Stimulated activated naive CD4-positive, alpha-beta T cell treated with Interleukin-2 at 50 U/mL for 16 hours (primary cell): ENCODE data around the gene LRIT2.

Source experiments
- DNase-seq: peaks from one replicate; lab custom pipeline; 2025; lab: John Stamatoyannopoulos, UW

LRIT2 gene

DNA sequence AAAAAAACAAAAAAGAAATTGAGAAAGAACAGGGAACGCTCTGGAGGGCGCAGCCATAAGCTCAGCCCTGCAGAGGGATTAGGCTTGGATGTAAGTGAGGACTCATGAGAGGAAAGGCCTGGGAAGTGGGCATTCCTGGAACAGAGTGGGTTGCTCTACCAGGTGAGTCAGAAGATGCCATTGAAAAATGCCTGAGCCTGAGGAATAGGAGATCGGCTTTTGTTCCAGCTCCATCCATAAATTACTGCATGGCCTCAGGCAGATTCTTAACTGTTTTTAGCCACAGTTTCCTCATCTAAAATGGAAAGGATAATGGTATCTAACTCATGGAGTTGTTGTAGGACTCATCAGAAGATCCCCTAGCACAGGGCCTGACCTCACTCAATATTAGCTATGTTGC is 18.4 kb upstream of the LRIT2 start:
- no peak for DNase-seq

DNA sequence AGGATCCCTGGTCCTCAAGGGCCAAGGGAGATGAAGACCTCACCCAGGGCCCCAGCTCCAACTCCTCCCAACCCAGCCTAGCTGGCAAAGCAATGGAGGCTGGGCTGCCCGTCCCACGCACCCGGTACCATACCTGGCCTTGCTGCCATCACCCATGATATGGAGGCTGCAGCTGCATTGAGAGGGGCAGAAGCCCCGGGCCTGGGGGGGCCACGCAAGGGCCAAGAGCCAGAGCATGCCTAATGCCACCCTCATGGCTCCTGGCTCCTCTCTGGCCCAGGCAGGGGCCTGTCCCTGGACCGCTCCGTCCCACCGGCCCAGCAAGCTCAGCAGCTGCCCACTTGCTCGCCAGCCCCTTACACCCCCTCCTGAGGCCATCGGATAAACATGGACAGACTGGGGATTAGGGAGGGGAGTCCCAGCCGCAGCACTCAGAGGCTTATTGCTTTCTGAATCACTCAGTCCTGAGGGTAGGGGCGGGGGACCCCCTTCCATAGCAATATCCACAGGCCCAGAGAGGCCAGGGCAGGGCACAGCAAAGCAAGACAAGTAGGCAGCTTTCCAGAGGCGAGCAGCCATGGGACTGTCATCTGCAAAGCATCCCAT is 15.9 kb upstream of the LRIT2 start, which contains the start of gene LRIT1:
Gene LRIT1, minus strand, starts transcription at position 362 of the 606 bp plus-strand sequence. Its CDS starts 107 bp downstream, at position 255.
- no peak for DNase-seq

DNA sequence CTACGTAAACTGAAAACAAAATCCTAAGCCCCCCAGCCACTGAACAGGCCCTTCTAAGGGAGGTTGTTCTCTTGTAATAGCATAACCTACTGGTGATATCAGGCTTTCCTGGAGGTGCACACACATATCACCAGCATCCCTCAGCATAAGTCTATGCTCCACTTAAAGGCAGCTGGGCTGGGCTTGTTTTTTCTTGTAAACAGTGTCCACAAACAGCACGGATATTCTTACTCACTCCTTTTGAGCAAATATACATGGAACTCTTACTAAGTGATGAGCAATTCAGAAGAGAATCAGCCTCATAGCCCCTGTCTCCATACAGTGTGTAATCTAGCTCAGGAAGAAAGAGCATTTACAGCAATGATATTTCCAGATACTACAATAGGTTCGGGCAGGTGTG is 13.6 kb upstream of the LRIT2 start:
- no peak for DNase-seq

DNA sequence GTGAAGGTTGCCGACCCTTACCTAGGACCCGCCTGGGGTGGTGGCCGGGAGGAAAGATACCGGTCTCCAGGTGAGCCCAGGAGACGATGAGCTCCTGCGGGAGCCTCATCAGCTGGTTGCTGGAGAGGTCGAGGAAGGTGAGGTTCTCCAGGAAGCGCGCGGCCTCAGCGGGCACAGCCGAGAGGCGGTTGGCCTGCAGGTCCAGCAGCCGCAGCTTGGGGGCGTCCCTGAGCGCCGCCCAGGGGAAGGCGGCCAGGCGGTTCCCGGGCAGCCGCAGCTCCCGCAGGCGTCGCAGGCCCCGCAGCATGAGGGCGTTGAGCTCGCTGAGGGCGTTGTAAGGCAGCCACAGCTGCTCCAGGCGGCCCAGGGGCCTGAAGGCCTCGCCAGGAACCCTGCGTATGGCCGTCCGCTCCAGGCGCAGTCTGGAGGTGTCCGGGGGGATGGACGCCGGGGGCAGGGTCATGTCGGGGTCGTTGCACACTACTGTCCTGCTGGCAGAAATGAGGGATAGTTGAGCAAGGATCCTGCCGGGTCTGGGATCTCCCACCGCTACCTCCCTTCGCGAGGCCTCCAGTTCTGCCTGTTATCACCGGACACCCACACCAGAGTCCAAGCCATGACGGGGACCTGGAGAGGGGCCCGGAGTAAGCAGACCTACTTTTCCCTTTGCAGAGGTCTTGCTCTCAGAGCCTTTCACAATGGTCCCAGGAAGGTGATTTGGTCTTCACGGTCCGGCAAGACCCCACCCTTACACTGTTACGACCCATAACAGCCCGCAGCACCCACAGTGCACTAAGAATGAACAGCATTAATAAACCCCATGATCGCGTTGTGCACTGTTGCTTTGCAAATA is 12.1 kb upstream of the LRIT2 start:
- DNase-seq = no peak

DNA sequence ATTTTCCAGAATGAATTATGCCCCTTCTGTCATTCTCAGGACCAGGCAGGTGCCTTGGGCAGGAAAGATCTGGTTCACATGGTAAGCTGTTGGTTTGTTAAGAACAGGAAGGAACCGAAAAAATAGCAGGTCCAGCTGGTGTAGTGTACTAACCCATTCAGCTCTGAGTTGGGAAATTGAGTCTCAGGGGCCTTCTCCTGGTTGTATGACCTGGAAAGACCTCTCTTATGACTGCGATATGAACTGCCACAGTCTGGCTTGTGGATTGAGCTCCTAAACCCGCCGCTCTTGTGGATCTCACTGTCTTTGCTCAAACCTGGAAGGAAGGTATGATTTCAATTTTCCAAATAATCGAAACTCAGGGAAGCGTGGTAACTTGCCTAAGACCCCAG is 11.5 kb upstream of the LRIT2 start:
- DNase-seq = no peak

DNA sequence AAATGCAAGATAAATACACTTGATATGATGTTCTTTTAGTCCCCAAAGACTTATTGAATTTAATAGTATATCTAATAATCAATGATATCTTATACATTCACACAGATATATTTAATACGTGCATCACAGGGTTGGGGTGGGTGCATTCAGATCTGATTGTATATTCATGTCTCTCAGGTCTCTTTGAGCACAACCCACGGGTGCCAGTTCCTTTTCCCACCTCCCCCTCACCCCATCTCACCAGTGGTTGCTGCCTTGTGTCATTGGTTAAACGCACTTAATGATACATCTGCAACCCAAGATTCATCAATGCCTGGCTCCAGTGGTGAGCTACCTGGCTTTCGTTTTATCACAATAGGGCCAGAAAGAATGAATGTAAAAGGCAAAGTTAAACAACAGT is 9.8 kb upstream of the LRIT2 start:
- DNase-seq = no peak

DNA sequence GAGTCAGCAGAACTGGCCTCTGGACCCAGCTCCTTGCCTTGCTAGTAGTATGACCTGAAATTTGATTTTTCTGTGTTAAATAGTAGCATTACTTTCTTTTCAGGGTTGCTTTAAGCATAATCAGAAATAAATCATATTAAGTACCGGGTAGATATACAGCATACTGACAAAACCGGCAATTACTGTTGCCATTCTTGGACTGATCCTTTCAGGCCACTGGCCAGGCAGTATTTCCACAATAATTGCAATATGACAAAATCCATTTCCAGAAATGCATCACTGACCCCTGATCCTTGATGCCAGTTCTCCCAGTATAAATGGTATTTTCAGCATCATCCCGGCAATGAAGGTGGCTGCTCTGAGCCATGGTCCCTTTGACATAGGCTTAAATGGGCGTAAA is 9.1 kb upstream of the LRIT2 start:
- DNase-seq = no peak

DNA sequence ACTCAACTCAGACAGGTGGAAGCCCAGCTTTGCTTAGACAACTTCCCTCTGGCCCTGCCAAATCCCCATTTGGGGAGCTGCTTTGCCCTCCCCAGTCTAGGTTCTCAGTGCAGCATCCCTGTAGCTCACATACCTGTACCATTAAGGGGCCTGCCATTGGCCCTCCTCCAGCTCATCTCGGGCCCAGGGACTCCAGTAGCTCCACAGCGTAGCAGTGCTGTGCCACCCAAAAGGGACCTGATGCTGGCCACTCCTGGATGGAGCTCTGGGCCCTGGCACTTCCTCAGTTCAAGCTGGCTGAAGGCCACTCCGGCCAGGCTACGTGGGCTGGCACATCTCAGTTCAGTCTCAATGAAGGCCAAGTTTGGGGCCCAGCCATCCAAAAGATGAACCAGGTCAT is 8.6 kb upstream of the LRIT2 start:
- DNase-seq = no peak

DNA sequence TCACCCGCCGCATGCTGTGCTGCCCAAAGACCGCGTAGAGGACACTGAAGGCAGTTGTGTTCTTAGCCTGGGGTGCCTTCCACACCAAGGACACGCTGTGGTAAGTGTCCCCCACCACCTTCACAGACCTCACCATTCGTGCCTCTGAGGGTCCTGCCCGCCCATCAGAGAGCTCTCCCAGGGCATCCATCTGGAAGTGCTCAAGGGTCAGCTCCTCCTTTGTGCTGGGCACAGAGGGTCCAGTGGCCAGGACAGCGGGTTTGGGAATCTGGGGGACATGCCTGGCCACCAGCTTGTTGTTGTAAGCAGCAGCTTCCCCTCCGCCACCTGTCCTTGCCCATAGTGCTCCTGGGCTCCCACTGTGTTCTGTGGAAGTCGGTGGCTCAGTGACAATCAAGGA is 7.0 kb upstream of the LRIT2 start:
- DNase-seq = no peak

DNA sequence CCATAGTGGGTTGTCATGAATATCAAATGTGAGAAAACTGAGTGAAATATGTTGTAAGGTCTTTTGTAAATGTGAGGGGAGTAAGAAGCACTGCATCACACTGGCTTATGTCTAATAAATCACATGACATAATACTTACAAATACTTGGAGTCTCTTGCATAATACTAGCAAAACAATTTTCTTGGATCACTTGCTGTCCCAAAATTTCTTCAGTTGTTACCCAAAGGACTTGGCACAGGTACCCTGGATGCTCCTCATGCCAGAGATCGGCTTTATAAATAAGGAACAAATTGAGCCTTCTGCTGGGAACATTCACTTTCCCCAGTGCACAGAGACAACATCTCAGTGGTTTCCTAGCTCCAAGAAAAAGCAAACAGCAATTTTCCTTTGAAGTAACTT is 5.0 kb upstream of the LRIT2 start:
- DNase-seq = no peak

DNA sequence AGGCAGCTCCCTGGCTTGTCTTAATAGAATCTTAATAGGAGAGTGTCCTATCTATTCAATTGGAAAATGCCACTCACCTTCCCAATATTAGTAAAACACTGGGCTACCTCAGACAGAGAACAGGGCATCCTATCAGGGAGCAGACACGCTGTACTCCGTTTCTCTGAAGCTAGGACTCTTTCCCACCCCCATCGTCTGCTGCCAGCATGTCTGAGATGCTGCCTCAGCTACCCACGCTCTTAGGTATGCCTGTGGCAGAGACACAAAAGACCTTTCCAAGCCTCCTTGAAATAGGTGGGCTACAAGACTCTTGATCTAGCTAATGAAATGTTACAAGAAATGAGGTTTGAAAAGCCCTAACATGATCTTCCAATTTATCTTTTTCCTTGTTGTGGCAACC is 2.5 kb upstream of the LRIT2 start:
- DNase-seq = no peak

DNA sequence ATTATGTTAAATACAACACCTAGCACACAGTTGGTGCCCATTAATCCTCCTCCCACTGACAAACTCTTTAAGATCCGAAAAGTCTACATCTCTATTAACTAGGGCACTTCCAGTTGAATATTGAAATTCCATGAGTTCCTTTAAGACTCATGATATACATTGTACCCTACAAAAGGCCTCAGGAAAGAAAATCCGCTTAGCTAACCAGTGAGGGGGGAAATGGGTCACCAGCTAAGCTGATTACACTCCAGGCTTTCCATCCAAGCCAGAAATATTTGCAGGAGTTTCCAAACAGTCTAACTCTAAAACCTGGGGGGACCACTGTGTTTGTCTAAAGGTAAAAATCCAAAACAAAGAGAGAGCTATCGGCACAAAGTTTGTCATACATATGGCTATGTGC is 1.3 kb upstream of the LRIT2 start:
- no peak for DNase-seq

DNA sequence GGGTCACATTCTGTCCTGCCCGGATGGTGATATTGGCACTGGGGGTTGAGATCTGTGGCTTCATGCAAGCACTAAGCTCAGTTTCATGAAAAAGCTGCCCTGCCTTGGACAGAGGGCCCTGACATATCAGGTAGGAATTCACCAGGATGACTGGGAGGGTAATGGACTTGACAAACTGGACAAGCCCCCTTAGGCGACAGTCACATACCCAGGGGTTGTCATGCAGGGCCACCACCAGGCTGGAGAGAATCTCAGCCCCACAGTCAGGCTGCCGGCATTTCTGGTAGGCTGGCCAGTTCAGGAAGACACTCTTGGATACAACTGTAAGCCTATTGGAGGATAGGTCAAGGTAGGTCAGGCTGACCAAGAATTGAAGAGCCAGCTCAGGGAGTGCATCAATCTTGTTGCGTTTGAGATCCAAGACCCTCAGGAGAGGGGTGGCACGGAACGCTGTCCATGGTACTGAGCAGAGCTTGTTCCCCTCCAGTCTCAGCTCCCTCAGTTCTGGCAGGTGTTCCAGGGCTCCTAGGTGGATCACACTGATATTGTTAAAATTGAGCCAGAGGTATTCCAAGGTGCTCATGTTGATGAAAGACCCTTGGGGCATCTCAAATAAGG is 824 bp downstream of the LRIT2 start:
- DNase-seq = no peak

DNA sequence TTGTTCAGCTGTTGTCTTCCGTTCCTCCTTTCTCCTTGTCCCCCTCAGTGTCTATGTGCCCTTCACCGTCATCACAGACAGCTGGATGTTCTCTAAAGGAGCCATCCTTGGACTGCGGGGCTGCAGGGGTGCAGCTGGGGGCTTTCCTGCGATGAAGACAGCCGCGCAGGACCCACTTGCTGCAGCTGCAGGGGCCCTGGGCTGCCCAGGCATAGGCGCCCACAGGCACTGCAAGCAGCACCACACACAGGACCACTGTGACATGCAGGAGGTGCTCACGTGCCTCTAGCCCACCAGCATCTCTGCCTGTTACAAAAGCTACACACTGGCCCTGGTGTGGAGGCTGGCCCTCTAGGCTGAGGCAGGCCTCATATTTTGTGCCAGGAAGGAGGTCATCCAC is 3.4 kb downstream of the LRIT2 start:
- no peak for DNase-seq

DNA sequence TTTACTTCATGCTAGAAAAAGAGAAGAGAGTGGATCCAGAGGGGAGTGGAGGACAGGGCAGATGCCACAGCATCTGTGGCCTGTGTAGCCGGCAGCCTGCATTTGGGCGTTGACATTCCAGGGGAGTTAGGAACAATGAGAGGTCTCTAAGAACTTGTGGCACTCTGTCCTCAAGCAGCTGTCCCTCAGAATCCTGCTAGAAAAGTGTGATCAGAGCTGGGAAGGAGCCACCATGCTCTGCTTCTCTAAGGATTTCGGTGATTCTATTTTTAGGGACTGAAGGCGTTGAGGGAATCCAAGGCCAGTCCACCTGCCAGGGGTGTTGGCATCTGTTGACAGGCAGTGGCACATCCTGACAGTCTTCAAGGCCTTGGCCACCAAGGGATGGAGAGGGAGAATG is 7.6 kb downstream of the LRIT2 start:
- no peak for DNase-seq

DNA sequence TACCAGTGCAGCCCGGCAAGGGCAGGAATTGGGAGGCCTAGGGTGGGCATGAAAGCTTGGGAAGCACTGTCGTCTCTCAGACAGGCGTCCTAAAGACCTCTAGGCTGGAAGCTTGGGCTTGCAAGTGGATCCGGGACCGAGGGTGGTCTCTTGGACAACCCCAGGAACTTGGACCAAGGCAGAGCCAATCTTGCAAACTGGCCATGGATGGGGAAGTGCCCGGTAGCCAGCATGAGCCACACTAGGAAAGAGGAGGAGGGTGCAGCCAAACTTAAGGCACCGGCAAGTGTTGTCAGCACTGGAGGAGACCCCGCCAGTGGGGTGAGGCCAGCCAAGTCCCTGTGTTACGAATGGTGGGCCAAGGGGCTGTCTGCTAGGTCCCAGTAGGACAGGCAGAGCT is 8.5 kb downstream of the LRIT2 start:
- DNase-seq = no peak

DNA sequence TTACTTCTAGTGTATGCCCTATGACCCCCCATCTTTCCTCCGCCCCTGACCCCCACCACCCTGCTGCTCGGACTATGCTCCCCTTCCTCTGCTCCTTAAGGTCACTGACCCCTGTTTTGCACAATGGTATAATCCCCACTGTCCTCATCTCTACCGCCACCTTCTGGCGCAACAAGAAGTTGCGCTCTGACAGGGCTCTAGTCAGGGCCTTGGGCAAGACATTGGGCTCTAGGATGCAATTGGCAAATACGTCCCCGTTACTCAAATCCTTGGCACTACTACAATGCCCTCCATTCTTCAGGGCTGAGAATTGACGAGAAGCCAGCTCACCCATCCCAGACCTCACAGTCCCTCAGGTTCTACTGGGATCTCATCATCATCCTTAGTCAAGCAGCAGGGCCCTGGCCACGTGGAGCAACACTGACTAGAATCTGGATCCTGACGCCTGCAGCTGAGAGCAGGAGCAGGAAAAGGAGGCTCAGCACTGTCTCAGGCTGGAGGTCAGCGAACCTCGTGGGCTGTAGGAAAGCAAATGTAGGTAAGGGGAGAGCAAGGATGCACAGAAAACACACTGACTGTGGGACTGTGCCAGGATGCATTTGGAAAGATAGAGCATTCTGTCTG is 10.6 kb downstream of the LRIT2 start:
- no peak for DNase-seq

DNA sequence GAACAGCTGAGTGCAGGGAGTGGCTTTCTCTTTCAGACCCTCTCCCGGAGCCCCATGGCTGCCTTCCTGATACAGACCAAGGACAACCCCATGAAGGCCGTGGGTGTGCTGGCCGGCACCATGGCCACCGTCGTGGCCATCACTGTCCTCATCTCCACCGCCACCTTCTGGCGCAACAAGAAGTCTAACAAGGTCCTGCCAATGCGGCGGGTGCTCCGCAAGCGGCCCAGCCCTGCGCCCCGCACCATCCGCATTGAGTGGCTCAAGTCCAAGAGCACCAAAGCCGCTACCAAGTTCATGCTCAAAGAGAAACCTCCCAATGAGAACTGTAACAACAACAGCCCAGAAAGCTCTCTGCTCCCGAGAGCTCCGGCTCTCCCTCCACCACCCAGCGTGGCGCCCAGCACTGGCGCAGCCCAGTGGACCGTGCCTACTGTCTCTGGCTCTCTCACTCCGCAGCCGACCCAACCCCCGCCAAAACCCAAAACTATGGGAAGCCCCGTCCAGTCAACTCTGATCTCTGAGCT is 11.2 kb downstream of the LRIT2 start:
- DNase-seq = no peak

DNA sequence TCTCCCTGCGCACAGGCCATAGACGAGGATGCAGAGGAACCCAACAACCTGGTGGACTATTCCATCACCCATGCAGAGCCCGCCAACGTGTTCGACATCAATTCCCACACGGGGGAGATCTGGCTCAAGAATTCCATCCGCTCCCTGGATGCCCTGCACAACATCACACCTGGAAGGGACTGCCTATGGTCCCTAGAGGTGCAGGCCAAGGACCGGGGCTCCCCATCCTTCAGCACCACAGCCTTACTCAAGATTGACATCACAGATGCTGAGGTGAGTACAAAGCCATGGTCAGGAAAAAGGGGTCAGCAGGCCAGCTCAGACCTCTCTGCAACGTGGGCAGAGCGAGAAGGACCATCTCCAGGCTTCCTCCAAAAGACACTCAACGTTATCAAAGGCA is 12.3 kb downstream of the LRIT2 start:
- DNase-seq = no peak

DNA sequence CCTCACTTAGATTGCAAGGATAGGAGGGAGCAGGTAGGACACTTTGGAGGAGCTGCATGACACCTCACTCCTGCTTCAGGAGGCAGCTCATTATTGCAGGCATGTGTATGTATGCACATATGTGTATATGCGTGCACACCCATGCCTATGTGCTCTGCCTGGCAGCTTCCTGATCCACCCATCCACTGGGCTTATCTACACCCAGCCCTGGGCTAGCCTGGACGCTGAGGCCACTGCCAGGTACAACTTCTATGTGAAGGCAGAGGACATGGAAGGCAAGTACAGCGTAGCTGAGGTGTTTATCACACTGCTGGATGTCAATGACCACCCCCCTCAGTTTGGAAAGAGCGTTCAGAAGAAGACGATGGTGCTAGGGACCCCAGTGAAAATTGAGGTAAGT is 13.3 kb downstream of the LRIT2 start:
- DNase-seq = no peak

DNA sequence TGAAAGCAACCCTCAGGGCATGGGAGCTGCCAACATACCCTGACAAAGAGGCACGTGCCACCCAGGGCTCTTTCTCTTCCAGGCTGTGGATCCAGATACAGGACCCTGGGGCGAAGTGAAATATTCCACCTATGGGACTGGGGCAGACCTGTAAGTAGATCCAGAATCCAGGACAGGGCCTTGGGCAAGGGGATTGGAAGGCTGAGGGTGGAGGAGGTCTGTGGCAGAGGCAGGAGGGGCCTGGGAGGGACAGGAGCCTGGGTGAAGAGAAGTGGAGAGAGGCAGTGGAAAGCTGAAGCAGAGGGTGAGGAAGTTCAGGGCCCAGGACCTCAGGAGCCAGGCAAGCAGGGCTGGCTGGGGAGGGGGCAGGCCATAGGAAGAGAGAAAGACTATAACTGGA is 13.8 kb downstream of the LRIT2 start:
- no peak for DNase-seq

DNA sequence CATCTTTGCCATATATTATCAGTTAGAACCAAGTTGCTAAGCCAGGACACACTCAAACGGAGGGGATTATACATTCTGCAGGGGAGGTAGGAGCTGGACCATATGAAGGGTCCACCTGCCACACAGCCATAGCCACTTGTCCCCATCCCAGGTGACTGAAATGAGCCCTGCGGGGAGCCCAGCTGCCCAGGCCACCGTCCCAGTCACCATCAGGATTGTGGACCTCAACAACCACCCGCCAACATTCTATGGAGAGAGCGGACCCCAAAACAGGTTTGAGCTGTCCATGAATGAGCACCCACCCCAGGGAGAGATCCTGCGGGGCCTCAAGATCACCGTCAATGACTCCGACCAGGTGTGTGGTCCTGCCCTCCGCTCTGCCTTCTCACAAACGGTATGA is 17.3 kb downstream of the LRIT2 start:
- DNase-seq = no peak
